ENCODE measurements around the gene ACIN1. TPM values are rescaled to one million over a fixed set of nuclear protein-coding genes. Genes with fewer than 3 reads are reported as not detected.

ACIN1 gene
- total and polyA plus RNA-seq, 2 of the 13 experiments (the other 11 are each of a cell fraction or from before 2014, with no cell fraction given) = 165 to 183 TPM

GRCh38 chr14:23034498-23035302 lies 60.2 kb downstream of the ACIN1 start, which contains the start of gene PSMB5 (continued):
- TF ChIP-seq, protein P1, sequence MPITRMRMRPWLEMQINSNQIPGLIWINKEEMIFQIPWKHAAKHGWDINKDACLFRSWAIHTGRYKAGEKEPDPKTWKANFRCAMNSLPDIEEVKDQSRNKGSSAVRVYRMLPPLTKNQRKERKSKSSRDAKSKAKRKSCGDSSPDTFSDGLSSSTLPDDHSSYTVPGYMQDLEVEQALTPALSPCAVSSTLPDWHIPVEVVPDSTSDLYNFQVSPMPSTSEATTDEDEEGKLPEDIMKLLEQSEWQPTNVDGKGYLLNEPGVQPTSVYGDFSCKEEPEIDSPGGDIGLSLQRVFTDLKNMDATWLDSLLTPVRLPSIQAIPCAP (CRISPR knock-in tag; IDR thresholded peaks at IDR 0.05; ENCODE audit: low read depth) = peak; percentile 91; the same call in 1 of the 2 replicates
- TF ChIP-seq NFAT5 (CRISPR knock-in tag; IDR thresholded peaks at IDR 0.05) (peak; percentile 85; the same call in 1 of the 2 replicates), JARID2 (CRISPR knock-in tag; IDR thresholded peaks at IDR 0.05; ENCODE audit: insufficient replicate concordance) (peak; percentile 91), ZSCAN22 (CRISPR knock-in tag; IDR thresholded peaks at IDR 0.05) (no peak), THAP11 (CRISPR knock-in tag; IDR thresholded peaks at IDR 0.05) (peak; percentile 93), MED8 (CRISPR knock-in tag; IDR thresholded peaks at IDR 0.05; ENCODE audit: insufficient replicate concordance) (peak; percentile 87), ZBTB3 (CRISPR knock-in tag; IDR thresholded peaks at IDR 0.05; ENCODE audit: borderline replicate concordance, low read depth) (no peak), MYNN (CRISPR knock-in tag; IDR thresholded peaks at IDR 0.05; ENCODE audit: low read depth) (no peak; the same call in 1 of the 2 replicates), ZNF24 (IDR thresholded peaks at IDR 0.05) (no peak; the same call in 1 of the 2 replicates), TSC22D2 (CRISPR knock-in tag; IDR thresholded peaks at IDR 0.05; ENCODE audit: borderline replicate concordance) (peak; percentile 98), ZBTB39 (CRISPR knock-in tag; IDR thresholded peaks at IDR 0.05) (no peak), ASH2L (IDR thresholded peaks at IDR 0.05; ENCODE audit: insufficient read length, low read depth, low read length) (peak; percentile 96), NFYC (CRISPR knock-in tag; IDR thresholded peaks at IDR 0.05) (peak; percentile 60), ZNF33B (CRISPR knock-in tag; IDR thresholded peaks at IDR 0.05) (peak; percentile 80), ZNF225 (CRISPR knock-in tag; IDR thresholded peaks at IDR 0.05) (peak; percentile 88), KDM5A (IDR thresholded peaks at IDR 0.05; ENCODE audit: borderline replicate concordance, low read length) (peak; percentile 96), SAP130 (CRISPR knock-in tag; IDR thresholded peaks at IDR 0.05; ENCODE audit: low read depth) (peak; percentile 96), TCF7L2 (IDR thresholded peaks at IDR 0.05; ENCODE audit: low read depth, low read length) (no peak), KDM3A (CRISPR knock-in tag; IDR thresholded peaks at IDR 0.05; ENCODE audit: low read depth) (peak; percentile 92; the same call in 1 of the 2 replicates)
- TF ChIP-seq, protein P2, sequence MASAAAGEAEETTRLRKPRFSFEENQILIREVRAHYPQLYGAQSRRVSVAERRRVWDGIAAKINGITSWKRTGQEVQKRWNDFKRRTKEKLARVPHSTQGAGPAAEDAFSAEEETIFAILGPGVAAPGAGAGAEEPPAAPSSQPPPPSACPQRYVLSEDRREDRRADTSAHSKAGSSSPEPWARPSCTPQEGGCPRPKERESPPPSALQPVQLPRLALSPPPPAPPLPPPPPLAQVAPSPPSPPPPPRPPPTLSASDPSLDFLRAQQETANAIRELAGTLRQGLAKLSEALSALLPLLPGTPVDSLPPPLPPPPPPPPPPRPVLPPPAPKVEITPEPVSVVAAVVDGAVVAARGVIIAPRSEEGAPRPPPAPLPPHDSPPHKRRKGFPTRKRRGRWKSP (CRISPR knock-in tag; IDR thresholded peaks at IDR 0.05) = peak; percentile 95

Data from HepG2 (cell line).